Measurements from ENCODE around the gene DENND1A. TPM values are rescaled to one million over a fixed set of nuclear protein-coding genes. Genes with fewer than 3 reads are reported as not detected.

DENND1A gene
- polyA plus RNA-seq, 1 donor, result 24.5 TPM

DNA sequence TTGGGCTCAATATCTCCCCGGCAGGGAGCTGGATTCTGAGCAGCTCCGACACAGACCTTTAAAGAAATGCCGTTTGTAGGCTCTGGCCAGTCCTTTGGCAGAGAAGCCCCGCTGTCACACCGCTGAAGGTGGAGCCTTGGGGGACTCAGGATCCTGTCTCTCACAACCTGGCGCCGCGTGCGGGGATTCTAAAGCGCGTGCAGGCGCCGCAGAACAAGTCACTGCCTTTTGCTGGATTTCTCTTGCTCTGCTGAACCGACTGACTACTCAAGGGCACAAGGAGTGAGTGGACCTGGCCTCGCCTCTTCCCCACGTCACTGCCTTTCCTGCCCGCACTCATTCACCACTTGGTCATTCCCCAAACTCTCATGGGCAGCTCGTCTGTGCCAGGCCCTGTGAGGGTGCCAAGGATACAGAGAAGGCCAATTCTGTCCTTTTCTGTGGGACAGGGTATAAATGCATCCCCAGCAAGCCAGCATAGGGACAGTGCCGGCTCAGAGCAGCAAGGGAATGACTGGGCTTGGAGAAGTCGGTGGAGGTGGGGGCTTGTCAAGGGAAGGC is 504.6 kb downstream of the DENND1A start:
- no peak for DNase-seq

DNA sequence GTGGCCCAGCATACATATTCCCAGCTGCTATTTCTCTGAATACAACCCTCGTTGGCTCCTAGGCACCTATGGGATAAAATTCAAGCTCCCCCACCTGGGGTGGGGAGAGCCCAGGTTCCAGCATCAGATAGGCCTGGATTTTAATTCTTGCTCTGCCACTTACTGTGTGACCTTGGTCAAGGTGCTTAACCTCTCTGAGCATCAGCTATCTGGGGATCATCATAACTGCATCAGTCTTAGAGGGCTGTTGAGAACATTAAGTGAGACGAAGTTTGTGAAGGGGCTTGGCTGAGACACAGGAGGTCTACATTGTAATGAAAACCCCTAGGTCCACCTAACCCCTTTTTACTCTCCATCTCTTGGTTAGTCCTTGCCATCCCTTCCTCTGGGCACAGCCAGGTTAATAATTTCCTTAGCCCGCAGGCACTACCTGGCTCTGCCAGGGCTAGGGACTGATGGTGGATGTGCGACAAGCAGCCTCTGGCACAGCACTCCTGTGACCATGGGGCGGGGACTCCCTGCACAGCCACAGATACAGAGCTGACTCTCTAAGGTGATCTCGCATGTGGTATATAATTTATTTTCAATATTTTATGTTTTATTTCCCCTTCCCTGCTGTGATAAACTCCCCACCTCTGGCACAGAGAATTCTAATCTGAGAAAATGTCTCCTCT is 505.2 kb downstream of the DENND1A start:
- no peak for DNase-seq

DNA sequence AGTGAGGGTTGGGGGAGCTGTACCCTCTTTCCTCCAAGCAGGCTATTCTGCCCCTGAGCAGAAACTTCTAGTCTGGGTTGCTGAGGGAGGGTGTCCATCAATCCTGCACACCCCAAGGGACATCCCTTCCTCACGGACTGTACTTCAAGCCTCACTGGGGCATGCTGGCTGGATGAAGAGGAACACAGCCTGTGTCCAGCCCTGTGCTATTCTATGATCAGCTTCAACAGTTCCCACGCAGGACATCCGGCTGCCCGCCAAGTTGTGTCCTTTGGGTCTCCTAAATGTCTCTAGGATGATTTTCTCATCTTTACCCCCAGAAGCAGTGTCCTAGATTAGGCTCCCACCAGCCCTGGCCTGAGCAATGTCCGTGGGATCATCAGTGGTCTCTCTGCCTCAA is 505.8 kb downstream of the DENND1A start:
- no peak for DNase-seq

DNA sequence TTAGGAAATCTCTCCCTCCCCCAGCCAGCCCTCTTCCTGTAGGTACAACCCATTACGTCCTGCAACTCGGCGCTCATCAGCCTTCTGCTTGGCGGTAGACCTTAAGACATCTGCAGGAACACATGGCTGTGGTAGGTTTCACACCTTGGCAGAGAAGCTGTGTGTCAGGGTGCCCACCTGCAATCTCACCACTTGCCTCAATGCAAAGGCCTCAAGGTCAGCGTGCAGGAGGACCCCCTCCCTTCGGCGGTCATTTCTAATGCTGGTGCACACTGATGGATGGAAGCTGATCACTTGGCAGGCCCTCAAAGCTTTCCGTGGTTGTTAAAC is 506.6 kb downstream of the DENND1A start:
- DNase-seq, result no peak

DNA sequence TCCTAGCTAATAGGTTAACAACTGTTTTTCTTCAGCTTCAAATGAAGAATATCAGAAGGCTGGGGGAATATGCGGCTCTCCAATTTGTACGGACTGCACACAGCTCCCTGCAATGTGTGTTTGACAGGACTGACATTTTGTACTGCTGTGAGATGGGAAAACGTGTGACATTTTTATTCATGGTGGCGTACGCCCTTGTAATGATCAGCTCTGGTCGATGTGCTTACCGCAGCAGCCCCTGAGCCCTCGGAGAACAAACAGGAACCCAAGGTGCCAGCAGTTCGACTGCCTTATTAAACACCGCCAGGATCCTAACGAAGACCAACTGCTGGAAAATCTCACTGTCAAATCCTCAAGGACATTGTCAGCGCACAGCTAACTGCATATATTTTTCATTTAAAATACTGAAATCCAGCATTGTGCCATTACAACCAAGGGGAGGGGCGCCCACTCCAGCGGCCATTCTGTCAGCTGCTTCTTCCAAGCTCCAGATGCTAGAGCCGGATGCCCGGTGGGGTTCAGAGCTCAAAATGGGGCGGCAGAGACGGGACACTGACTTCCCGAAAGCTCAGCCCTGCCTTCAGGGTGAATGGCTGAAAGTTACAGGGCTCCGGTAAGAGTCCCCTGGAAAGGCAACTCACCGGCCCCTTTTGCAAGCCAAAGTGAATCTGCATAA is 507.2 kb downstream of the DENND1A start:
- DNase-seq, result no peak

DNA sequence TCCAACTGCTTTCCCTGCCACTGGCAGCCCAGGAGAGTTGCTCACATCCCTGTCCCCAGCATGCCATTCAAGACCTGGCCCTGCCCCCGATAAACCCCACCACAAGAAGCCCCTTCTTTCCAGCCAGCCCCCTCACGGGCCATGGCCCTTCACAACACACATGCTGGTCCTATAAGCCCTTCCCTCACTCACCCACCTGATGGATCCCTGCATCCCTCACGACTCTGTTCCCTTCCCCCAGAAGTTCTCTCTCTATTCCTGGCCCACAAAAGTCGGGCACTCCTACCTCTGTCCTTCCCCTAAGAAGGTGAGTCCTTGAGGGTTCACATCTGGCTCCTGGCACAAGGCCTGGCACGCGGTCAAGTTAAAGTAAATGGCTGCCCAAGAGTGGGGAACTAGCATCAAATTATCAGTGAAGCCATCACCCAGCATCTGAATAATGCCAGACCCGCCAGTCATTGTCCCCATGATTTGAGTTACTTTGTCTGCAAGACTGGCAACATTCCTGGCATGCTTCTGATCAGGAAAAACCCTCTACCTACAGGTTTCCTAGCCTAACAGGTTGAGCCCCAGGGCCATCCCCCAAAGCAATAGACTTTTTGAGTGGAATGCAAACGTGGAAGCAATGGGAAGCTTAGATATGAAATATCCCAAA is 508.0 kb downstream of the DENND1A start:
- DNase-seq, result no peak

DNA sequence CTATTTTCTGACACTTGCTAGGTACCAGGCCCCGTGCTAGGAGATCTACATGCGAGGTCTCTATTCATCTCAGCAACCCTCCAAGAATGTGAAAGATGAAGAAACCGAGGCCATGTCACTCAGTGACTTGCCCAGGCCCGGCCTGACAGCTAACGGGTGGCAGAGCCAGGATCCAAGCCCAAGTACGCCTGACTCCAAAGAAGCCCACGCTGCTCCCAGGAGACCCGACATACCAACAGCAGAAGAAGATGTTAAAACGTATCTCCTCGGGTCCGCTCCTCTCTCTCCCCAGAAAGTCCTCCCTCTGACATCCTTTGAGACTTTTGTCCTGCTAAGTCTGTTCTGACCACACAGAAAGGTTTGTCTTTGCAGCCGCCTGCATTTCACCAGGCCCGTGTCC is 508.7 kb downstream of the DENND1A start:
- DNase-seq, result no peak

DNA sequence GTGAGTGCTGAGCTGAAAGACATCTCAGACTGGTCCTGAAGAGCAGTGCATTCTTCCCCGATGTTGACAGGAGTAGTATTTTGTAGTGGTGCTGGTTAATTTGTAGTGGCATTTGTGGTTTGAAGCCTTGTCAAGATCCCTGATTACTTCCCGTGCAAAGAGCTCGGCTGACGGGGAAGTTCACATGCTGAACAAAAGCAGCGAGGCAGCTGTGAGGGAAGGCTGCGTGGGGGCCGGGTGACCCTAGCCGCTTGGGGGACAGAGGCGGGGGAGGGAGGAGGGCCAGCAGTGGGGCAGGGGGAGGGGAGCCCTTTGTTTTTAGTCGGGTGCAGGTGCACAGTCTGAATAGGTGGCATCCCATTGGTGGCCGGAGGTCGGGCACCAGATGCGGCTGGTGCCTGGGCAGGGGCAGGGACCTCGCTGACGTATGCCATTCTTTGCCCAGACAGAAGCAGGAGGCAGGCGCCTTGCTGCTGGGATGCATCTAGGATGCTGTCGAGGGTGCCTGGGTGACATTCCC is 509.3 kb downstream of the DENND1A start:
- no peak for DNase-seq

DNA sequence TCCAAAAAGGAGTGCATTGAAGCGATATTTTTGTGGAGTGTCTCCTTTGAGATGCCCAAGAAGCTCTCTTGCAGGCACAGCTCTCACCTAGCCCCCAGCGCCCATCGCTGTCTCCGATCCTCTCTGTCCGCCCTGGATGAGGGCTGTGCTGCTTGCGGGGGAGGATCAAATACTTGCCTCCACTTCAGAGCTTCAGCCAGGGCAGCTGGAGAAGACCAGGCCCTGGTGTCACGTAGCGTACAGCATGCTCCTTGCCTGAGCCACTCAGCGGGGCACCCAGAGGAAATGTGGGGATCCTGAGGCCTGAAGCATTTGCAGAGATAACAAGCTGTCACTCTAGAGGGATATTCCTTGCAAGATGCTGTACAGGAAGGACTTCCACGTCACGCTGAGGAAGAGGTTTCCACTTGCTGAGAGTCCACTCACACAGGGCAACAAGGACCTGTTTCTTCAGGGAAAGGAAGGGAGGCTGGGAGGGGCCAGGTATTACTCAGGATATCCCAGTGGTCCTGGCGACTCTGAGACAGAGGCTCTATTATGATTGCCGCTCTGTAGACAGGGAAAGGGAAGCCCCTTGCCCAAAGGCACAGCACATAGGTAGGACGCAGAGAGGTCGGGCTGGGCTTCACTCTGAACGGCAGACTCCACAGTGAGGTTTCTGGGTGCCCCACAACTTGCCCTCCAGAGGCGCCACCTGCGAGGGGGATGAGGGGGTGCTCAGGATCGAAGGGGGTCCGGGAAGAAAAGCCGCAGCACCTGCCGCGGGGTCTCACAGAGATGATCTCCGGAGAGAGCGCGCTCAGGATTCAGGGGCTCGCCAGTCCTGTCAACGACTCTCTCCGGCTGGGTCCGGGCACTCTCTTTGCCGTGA is 510.0 kb downstream of the DENND1A start:
- no peak for DNase-seq

DNA sequence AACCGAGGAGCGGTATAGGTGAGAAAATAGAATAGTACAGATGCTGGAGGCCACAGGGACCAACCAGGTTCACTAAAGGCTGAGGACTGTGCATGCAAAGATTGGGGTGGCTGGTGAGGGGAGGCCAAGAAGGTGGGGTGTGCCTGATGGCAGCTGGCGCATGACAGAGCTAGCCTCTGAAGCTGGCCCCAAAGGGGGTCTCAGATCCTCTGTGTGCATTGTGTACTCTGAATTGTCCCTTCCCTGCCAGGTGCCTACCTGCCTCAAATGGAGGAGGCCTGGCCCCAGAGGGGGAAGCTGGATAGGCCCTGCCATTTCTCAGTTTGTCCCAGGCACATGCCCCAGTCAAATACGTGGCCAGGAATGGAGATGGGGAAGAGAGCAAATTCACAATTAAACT is 510.8 kb downstream of the DENND1A start:
- DNase-seq, result no peak

DNA sequence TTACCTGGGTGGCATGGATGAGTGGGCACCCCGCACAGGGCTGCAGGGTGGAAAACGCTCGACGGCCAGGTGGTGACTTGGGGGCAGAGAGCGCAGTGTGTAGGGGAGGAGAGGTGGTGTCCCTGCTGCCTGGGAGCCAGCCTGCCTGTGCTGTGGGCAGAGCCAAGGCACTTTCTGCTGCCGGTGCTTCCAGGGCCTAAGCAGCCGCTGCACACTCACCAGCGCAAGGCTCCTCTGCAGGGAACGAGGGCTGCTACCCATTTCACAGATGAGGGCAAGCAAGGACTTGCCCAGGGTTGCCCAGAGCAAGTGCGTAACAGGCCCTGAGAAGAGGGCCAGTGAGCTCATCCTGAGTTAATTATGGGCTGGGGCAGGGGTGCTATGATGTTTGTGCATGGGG is 511.4 kb downstream of the DENND1A start:
- DNase-seq, result no peak

DNA sequence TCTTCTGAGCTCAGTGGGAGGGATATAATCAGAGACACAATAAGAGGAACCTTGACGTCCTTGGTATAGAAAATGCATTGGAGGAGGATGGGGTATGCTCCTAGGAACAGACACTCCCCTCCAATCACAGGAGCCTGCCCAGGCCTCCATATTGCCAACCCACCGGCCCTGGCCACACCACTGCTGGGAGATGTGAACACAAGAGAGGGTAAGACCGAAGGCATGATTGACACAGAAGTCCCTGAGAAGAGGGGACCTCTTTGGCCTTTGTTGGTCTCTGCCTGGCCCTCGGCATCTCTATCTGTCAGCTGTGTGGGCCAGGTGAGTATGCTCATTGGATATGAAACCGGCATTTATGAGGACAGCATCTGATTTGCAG is 511.9 kb downstream of the DENND1A start:
- DNase-seq, result no peak

DNA sequence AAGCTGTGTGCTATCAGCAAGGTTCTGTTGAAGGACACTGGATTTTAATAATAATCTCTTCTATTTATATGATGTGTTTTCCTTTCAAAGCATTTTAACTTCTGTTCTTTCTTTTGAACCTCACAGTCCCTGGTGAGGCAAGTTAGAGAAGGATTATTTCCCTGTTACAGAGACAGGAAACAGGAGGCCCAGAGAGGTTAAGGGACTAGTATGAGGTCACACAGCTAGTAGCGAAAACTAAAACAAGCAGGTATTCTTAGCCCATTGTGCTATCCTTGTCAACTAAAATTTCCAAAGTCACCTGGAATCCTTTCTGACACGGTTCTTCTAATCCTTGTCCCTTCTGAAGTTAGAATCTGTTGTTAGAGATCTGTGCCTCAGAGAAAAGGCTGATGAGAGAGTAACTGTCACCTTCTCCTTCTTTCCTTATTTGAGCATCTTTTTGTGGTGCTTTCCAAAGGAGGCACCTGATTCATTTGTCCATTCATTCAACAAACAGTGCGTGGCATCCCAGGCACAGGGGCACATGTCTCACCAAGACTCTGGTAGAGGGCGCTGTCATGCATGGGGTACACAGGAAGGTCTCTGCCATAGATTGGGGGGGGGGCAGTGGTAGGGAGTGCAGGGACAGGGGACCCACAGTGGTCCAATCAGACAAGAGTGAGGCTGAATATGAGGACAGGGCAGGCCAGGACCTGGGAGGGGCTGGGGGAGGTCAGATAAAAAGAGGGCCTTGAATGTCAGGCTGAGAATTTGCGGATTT is 512.5 kb downstream of the DENND1A start:
- DNase-seq, result no peak

DNA sequence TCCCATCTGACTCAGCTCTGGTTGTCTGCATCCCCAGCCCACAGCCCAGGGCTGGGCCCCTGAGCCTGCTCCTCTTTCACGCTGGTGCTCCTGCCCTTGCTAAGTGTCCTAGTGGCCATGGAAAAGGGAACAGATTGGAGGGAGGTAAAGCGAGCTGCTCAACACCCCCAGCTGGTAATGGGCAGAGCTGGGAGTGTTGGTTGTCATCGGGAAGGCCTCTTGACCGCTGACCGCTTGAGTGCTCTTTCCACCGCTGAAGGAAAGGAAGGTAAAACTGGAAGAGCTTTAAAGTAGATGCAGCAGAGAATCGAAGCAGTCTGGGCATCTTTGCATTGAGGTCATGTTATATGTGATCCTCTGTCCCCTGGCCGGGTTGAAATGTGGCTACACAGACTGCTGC is 513.8 kb downstream of the DENND1A start:
- DNase-seq, result no peak

DNA sequence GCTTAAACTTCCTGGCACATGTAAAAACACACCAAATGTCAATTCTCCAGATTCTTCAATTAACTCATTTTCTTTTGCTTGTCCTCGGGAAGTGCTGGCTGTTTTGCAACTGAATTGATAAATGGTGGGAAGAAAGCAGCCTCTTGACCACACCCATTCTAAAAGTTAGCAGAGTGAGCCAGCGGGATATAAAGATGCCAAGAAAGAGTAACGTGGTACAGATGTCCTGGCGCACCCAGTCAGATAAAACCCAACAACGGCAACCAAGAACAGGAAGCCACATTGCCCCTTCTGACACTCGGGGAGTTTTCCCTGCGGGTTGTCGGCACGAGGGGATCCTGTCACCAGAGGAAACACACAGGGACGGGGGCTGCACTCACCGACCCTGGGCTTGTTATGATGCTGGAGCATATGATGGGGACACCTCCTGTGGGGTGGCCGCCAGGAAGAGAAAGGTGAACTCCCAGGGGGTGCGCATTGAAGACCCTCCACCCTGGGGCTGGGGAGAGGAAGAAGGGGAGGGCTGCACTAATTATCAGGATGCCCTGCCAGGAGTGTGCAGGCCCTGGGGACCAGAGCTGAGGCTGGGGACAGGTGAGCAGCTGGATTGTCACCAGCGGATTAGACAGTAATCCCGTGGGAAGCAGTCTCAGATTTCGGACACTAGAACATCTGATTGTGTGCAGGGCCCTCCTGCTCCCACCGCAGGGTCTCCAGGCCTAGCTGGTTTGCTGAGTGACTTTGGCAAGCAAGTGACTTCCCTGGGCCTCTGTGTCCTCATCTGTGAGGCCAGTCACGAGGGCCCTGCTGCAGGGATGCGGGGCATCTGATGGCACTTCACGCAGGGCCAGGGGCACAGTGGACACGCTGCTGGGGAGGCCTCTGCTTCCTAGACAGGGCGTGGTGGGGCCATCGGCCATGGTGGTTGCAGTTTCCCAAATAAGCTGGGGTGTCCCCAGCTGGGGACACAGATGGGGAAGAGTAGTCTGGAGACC is 514.7 kb downstream of the DENND1A start:
- no peak for DNase-seq

DNA sequence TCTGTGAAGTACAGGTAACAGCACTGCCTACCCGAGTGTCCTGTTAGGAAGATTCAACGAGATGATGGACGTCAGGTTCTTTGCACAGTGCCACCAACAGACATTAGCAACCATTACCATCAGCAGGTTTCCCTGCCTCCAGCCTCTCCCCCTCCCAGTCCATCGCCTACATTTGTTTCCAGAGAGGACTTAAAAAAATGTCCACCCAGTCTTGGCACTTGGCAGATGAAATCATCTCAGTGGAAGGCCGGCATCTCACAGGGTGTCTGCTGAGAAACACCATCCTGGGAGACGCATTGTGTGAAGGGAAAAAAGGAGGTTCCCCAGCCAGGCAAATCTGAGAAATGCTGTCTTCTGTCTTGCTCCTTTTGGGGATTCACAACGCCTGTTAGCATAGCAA is 515.7 kb downstream of the DENND1A start:
- DNase-seq, result no peak

DNA sequence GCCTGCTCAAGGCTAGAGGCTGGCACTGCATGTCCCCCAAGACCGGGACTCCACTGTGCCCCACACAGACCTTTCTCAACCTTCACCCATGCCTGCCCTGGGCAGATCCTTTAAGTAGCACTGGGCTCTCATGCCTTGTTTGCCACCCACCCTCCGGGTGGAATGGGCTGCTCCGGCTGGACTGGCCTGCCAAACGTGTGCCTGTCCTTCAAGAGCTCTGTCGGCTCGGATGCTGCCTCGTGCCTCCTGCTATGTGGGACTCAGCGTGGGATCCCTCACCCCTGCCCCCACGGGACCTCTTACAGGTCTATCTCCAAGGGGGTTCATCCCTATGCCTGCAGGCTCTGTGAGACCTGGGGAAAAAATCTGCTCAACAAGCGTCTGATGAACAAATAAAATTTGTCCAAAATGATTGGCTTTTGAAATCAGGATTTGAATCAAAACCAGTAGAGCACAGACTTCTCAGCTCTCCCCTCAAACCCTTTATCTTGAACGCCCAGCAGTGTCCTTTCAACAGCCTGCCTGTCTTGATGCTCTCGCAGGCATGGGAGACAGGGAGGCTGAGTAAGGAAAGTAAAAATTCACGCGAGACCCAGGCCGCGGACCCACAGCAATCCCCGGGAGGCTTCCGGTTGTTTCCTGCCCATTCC is 517.6 kb downstream of the DENND1A start:
- DNase-seq, result no peak

DNA sequence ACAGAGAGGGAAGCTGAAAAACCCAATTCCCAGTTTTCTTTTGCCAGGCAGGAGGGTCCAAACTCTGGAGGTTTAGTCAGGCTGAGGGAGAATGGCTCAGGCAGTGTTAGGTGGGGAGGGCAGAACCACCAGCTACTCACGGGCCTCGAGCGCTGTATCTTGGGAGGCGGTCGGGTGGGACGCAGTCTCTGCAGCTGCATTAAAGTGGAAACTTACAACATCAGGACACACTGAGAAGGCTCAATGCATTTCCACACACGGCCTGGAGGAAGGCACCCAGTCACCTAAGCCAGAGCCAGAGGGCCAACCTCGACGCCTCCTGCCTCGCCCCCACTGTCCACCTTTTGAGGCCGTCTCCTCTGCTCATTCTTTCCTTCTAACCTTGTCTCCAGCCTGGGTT is 518.3 kb downstream of the DENND1A start:
- no peak for DNase-seq

DNA sequence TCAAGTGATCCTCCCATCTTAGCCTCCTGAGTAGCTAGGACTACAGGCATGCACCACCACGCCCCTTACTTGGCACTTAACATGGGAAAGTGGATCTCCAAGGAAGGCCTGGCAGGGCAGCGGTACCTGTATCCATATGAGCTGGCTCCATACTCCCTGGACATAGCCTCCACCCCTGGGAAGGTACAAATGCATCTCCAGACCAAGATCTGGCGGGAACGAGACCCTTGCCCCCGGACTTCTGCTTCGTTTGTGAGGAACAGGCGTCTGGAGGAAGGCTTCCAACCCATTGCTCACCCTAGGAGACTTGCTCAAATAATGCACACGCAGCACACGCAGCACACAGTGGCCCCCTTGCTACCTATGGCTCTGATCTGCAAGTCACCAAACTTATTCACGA is 518.7 kb downstream of the DENND1A start:
- DNase-seq, result no peak

Data from left kidney (tissue), 2 donors.